WTC11 (cell line): ENCODE data around the gene NAMPT. TPM values are rescaled to one million over a fixed set of nuclear protein-coding genes. Genes with fewer than 3 reads are reported as not detected.

Experiments used
- ATAC-seq: fragments of 200-7000 bp; cut with Tn5 transposase; 2 replicates; pipeline ENCODE4 v1.10.0; 2021; ENCODE audit warnings: mild to moderate bottlenecking, moderate library complexity
- CTCF ChIA-PET: fragments of 300-600 bp; sonication (Branson Sonifier 250); formaldehyde crosslinking; loops from one replicate; lab custom pipeline; 2021; ENCODE audit warnings: antibody characterized with exemption; lab: Charles Lee
- POLR2A ChIA-PET: fragments of 350-600 bp; sonication (Branson Sonifier 250); formaldehyde crosslinking; loops from one replicate; lab custom pipeline; 2021; ENCODE audit warnings: antibody characterized with exemption; lab: Charles Lee
- DNase-seq: peaks from one replicate; pipeline ENCODE4 v3.0.0; 2021; ENCODE audit warnings: low spot score
- H3K27ac Mint-ChIP-seq: 2 replicates; pipeline ENCODE4 v1.8.0; 2021; ENCODE audit warnings: mixed read lengths
- H3K27me3 Mint-ChIP-seq: 2 replicates; pipeline ENCODE4 v1.8.0; 2021; ENCODE audit warnings: low read depth, mild to moderate bottlenecking, moderate library complexity, mixed read lengths
- H3K36me3 Mint-ChIP-seq: 2 replicates; pipeline ENCODE4 v1.8.0; 2021; ENCODE audit warnings: mixed read lengths
- H3K4me1 Mint-ChIP-seq: 2 replicates; pipeline ENCODE4 v1.8.0; 2022; ENCODE audit warnings: mixed read lengths
- H3K4me3 Mint-ChIP-seq: 2 replicates; pipeline ENCODE4 v1.8.0; 2021; ENCODE audit warnings: mild to moderate bottlenecking, moderate library complexity, mixed read lengths
- H3K9me3 Mint-ChIP-seq: 2 replicates; pipeline ENCODE4 v1.8.0; 2021; ENCODE audit warnings: mixed read lengths
- AFF4 ChIP-seq: sonication (generic); formaldehyde crosslinking; IDR thresholded peaks from 2 replicates; pipeline ENCODE4 v1.8.1; 2023; ENCODE audit warnings: mild to moderate bottlenecking, missing genetic modification reagents, borderline replicate concordance
- CBFB ChIP-seq: sonication (generic); formaldehyde crosslinking; IDR thresholded peaks from 2 replicates; pipeline ENCODE4 v1.8.1; 2022; ENCODE audit warnings: mild to moderate bottlenecking, low read depth, missing genetic modification reagents
- CREM ChIP-seq: sonication (generic); formaldehyde crosslinking; IDR thresholded peaks from 2 replicates; pipeline ENCODE4 v1.8.1; 2022; ENCODE audit warnings: mild to moderate bottlenecking, missing genetic modification reagents, moderate library complexity
- ELF4 ChIP-seq: sonication (generic); formaldehyde crosslinking; IDR thresholded peaks from 2 replicates; pipeline ENCODE4 v1.8.1; 2022; ENCODE audit warnings: low read depth, mild to moderate bottlenecking, moderate library complexity, missing genetic modification reagents
- EMX1 ChIP-seq: fragments of 250-450 bp; sonication (Bioruptor Pico); IDR thresholded peaks from 2 replicates; pipeline ENCODE4 v1.8.0; 2021; ENCODE audit warnings: mild to moderate bottlenecking
- ESRRA ChIP-seq: sonication (generic); formaldehyde crosslinking; IDR thresholded peaks from 2 replicates; pipeline ENCODE4 v1.8.1; 2022; ENCODE audit warnings: mild to moderate bottlenecking, missing genetic modification reagents, borderline replicate concordance
- NFATC4 ChIP-seq: fragments of 250-450 bp; sonication (Bioruptor Pico); IDR thresholded peaks from 2 replicates; pipeline ENCODE4 v1.9.0; 2021; ENCODE audit warnings: mild to moderate bottlenecking
- NFYB ChIP-seq: sonication (generic); formaldehyde crosslinking; conservative IDR thresholded peaks from 2 replicates; pipeline ENCODE4 v1.8.0; 2022; ENCODE audit warnings: low read depth, missing genetic modification reagents
- NR3C1 ChIP-seq: sonication (generic); formaldehyde crosslinking; conservative IDR thresholded peaks from 2 replicates; pipeline ENCODE4 v1.8.1; 2023; ENCODE audit warnings: low read depth, mild to moderate bottlenecking, missing genetic modification reagents
- OVOL2 ChIP-seq: fragments of 250-450 bp; sonication (Bioruptor Pico); IDR thresholded peaks from 2 replicates; pipeline ENCODE4 v1.9.0; 2021; ENCODE audit warnings: mild to moderate bottlenecking, borderline replicate concordance
- SOX15 ChIP-seq: fragments of 250-450 bp; sonication (Bioruptor Pico); IDR thresholded peaks from 2 replicates; pipeline ENCODE4 v1.9.0; 2021; ENCODE audit warnings: mild to moderate bottlenecking
- TCF7 ChIP-seq: sonication (generic); formaldehyde crosslinking; IDR thresholded peaks from 2 replicates; pipeline ENCODE4 v1.8.0; 2022; ENCODE audit warnings: mild to moderate bottlenecking, low read depth, missing genetic modification reagents, moderate library complexity
- TEAD4 ChIP-seq: sonication (generic); formaldehyde crosslinking; IDR thresholded peaks from 2 replicates; pipeline ENCODE4 v1.8.0; 2022; ENCODE audit warnings: mild to moderate bottlenecking, missing genetic modification reagents
- ZBTB21 ChIP-seq: sonication (generic); formaldehyde crosslinking; IDR thresholded peaks from 2 replicates; pipeline ENCODE4 v1.8.1; 2023; ENCODE audit warnings: mild to moderate bottlenecking, missing genetic modification reagents, borderline replicate concordance
- ZNF138 ChIP-seq: sonication (generic); formaldehyde crosslinking; conservative IDR thresholded peaks from 2 replicates; pipeline ENCODE4 v1.8.1; 2022; ENCODE audit warnings: mild to moderate bottlenecking, moderate library complexity, missing genetic modification reagents
- ZNF232 ChIP-seq: sonication (generic); formaldehyde crosslinking; IDR thresholded peaks from 2 replicates; pipeline ENCODE4 v1.8.0; 2022; ENCODE audit warnings: mild to moderate bottlenecking, missing genetic modification reagents
- ZNF263 ChIP-seq: sonication (generic); formaldehyde crosslinking; IDR thresholded peaks from 2 replicates; pipeline ENCODE4 v1.8.1; 2022; ENCODE audit warnings: low read depth, mild to moderate bottlenecking, moderate library complexity, missing genetic modification reagents
- ZNF317 ChIP-seq: sonication (generic); formaldehyde crosslinking; IDR thresholded peaks from 2 replicates; pipeline ENCODE4 v1.8.1; 2023; ENCODE audit warnings: low read depth, mild to moderate bottlenecking, moderate library complexity, missing genetic modification reagents, borderline replicate concordance
- ZNF396 ChIP-seq: fragments of 250-450 bp; sonication (Bioruptor Pico); IDR thresholded peaks from 2 replicates; pipeline ENCODE4 v1.8.0; 2021; ENCODE audit warnings: mild to moderate bottlenecking, moderate library complexity, borderline replicate concordance
- ZNF423 ChIP-seq: fragments of 250-450 bp; sonication (Bioruptor Pico); IDR thresholded peaks from 2 replicates; pipeline ENCODE4 v2.1.2; 2022; ENCODE audit warnings: mild to moderate bottlenecking, moderate library complexity
- total RNA-seq: library from RNA; stranded (reverse); gene quantifications from 3 replicates; pipeline ENCODE4 v1.2.3, GENCODE V29; 2021
- TF ChIP-seq, protein P1 (sequence below): sonication (generic); formaldehyde crosslinking; IDR thresholded peaks from 2 replicates; pipeline ENCODE4 v1.8.1; 2023; ENCODE audit warnings: mild to moderate bottlenecking, missing genetic modification reagents, moderate library complexity
- TF ChIP-seq, protein P2 (sequence below): sonication (generic); formaldehyde crosslinking; IDR thresholded peaks from 2 replicates; pipeline ENCODE4 v1.8.1; 2023; ENCODE audit warnings: mild to moderate bottlenecking, missing genetic modification reagents
- TF ChIP-seq, protein P3 (sequence below): fragments of 250-450 bp; sonication (Bioruptor Pico); conservative IDR thresholded peaks from 2 replicates; pipeline ENCODE4 v1.9.0; 2021; ENCODE audit warnings: mild to moderate bottlenecking
- TF ChIP-seq, protein P4 (sequence below): sonication (generic); formaldehyde crosslinking; IDR thresholded peaks from 2 replicates; pipeline ENCODE4 v1.8.0; 2022; ENCODE audit warnings: mild to moderate bottlenecking, missing genetic modification reagents

The NAMPT gene
- total RNA-seq, 1 experiment from 2014 or later, result 99.1 TPM

DNA sequence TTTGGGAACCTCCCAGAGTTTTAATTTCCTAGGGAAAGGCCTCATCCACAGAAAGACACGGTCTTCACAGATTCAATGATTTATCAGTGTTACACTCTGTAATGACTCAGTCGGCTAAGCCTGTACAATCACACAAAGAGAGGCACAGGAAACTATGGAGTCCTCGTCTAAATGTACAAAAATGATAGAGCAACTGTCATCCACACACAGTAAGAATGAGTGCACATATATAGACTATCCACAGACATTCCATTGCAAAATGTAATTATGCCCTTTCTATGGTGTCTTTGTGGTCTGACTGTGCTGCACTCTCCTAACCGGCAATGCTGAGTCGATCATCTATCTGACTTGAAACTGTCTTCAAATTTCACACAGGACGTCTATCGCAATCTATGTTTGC, 3.5 kb upstream of the NAMPT start (continued):
- TF ChIP-seq ZNF263 (CRISPR knock-in tag), result no peak
- TF ChIP-seq OVOL2 (CRISPR knock-in tag), result no peak

DNA sequence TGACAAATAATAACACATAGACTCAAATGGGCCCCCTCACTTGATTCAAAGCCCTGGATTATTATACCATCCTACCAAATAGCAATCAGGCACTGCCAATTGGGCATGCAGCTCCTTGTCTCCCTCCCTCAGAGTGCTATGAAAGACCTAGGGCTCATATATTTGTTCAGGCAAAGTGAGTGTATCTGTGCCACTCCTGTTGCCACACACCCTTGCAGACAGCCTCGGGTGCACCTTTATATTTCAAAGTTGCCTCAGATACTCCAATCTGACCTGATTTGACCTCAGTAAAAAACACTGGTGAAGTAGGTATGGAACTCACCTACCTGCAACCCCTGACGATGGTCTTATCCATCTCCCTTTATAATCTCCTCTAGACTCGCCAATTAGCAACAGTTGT, 3.0 kb upstream of the NAMPT start:
- peaks cover 17% of the 10 kb centered on the region for H3K4me1 Mint-ChIP-seq
- POLR2A ChIA-PET, result no interaction called here

GRCh38 chr7:106285855-106286492, 1.2 kb upstream of the NAMPT start:
- H3K9me3 Mint-ChIP-seq, result no peaks in the 10 kb centered on the region
- H3K4me3 Mint-ChIP-seq, result peak overlapping the region; percentile 93
- no peak for DNase-seq
- peaks cover 33% of the 10 kb centered on the region for H3K4me1 Mint-ChIP-seq
- POLR2A ChIA-PET, result interaction anchor here (0.8 to 1.3 kb wide), 6 partner anchors 28 to 494 kb away, joined by 3 to 5 read pairs (median 3); no protein-coding TSS in a partner anchor
- H3K27me3 Mint-ChIP-seq, result no peaks in the 10 kb centered on the region; the same call in 1 of the 2 replicates
- no peak for ATAC-seq
- H3K27ac Mint-ChIP-seq, result peak overlapping the region; percentile 100
- H3K36me3 Mint-ChIP-seq, result no peaks in the 10 kb centered on the region
- CTCF ChIA-PET, result interaction anchor here (0.8 to 1.9 kb wide), 6 partner anchors 9 to 450 kb away, joined by 3 to 20 read pairs (median 8); partner anchors contain the start of gene CCDC71L
- TF ChIP-seq NR3C1 (CRISPR knock-in tag) (no peak), AFF4 (no peak), ELF4 (no peak), ZNF396 (CRISPR knock-in tag) (no peak), NFATC4 (no peak), ZNF232 (CRISPR knock-in tag) (no peak), NFYB (CRISPR knock-in tag) (no peak), ZNF423 (CRISPR knock-in tag) (no peak), ZNF317 (CRISPR knock-in tag) (no peak), CBFB (CRISPR knock-in tag) (no peak), EMX1 (CRISPR knock-in tag) (no peak), TEAD4 (CRISPR knock-in tag) (no peak), ZBTB21 (CRISPR knock-in tag) (no peak)
- TF ChIP-seq, protein P1, sequence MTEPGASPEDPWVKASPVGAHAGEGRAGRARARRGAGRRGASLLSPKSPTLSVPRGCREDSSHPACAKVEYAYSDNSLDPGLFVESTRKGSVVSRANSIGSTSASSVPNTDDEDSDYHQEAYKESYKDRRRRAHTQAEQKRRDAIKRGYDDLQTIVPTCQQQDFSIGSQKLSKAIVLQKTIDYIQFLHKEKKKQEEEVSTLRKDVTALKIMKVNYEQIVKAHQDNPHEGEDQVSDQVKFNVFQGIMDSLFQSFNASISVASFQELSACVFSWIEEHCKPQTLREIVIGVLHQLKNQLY (CRISPR knock-in tag), result no peak
- TF ChIP-seq, protein P2, sequence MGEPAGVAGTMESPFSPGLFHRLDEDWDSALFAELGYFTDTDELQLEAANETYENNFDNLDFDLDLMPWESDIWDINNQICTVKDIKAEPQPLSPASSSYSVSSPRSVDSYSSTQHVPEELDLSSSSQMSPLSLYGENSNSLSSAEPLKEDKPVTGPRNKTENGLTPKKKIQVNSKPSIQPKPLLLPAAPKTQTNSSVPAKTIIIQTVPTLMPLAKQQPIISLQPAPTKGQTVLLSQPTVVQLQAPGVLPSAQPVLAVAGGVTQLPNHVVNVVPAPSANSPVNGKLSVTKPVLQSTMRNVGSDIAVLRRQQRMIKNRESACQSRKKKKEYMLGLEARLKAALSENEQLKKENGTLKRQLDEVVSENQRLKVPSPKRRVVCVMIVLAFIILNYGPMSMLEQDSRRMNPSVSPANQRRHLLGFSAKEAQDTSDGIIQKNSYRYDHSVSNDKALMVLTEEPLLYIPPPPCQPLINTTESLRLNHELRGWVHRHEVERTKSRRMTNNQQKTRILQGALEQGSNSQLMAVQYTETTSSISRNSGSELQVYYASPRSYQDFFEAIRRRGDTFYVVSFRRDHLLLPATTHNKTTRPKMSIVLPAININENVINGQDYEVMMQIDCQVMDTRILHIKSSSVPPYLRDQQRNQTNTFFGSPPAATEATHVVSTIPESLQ (CRISPR knock-in tag), result no peak
- TF ChIP-seq, protein P3, sequence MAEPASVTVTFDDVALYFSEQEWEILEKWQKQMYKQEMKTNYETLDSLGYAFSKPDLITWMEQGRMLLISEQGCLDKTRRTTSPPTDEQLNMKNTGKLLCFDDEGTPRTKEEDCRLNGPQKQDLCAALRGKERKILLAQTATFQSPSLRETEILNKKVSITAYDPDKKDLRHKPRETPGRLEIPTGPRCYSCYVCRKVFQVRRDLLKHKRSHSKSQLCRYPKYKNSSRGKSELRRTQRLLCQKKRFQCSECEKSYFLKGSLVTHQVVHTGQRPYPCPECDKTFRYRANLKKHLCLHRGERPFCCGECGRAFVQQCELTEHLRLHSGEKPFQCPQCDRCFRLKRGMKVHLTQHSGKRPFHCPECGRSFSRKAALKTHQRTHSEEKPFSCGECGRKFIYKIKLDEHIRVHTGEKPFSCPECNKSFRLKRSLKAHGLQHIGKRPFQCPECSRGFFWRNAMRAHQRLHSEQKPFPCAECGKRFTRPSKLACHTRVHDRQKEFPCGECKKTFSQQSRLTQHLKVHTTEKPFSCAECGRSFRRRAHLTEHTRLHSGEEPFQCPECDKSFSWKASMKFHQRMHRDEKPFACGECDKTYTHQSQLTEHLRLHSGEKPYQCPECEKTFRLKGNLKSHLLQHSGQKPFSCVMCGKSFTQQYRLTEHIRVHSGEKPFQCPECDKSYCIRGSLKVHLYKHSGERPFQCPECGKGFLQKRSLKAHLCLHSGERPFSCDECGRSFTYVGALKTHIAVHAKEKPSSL (CRISPR knock-in tag), result no peak

More for the DNA sequence above, 3.0 kb upstream of the NAMPT start:
- H3K27ac Mint-ChIP-seq, result no peak overlapping the region
- no peaks in the 10 kb centered on the region for H3K9me3 Mint-ChIP-seq
- H3K4me3 Mint-ChIP-seq, result no peak overlapping the region
- ATAC-seq (no peak), DNase-seq (no peak)
- H3K36me3 Mint-ChIP-seq, result no peaks in the 10 kb centered on the region
- no peaks in the 10 kb centered on the region; the same call in 1 of the 2 replicates for H3K27me3 Mint-ChIP-seq
- CTCF ChIA-PET, result no interaction called here
- TF ChIP-seq TCF7 (CRISPR knock-in tag) (no peak), SOX15 (no peak), CREM (CRISPR knock-in tag) (no peak), ZNF423 (CRISPR knock-in tag) (no peak), OVOL2 (CRISPR knock-in tag) (no peak), ESRRA (CRISPR knock-in tag) (no peak), EMX1 (CRISPR knock-in tag) (no peak), ZNF138 (CRISPR knock-in tag) (no peak)
- TF ChIP-seq, protein P1 (CRISPR knock-in tag), result no peak
- TF ChIP-seq, protein P4, sequence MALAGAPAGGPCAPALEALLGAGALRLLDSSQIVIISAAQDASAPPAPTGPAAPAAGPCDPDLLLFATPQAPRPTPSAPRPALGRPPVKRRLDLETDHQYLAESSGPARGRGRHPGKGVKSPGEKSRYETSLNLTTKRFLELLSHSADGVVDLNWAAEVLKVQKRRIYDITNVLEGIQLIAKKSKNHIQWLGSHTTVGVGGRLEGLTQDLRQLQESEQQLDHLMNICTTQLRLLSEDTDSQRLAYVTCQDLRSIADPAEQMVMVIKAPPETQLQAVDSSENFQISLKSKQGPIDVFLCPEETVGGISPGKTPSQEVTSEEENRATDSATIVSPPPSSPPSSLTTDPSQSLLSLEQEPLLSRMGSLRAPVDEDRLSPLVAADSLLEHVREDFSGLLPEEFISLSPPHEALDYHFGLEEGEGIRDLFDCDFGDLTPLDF (CRISPR knock-in tag), result no peak
